ENCODE data around the gene FBXO28. TPM values are rescaled to one million over a fixed set of nuclear protein-coding genes. Genes with fewer than 3 reads are reported as not detected.

FBXO28 gene
- total and polyA plus RNA-seq, 2 donors (not counting 1 experiment from before 2014, with no cell fraction given) = 25.3 to 34.3 TPM

GRCh38 chr1:224089583-224089982, 24.3 kb upstream of the FBXO28 start:
- TF ChIP-seq CTCF (conservative IDR thresholded peaks at IDR 0.05 in 1 of 2, IDR thresholded peaks at IDR 0.05 in 1 of 2; ENCODE audit: low read depth in 1 of 2, low read length in 2 of 2) (no peak), EZH2 (IDR thresholded peaks at IDR 0.05; ENCODE audit: low read length, missing control alignments) (no peak)
- Histone ChIP-seq H4K20me1 (ENCODE audit: control insufficient read depth, extremely low read depth, insufficient read depth, low read length) (no peaks in the 10 kb centered on the region), H3K9ac (ENCODE audit: insufficient read depth, low read length) (no peak overlapping the region)

DNA sequence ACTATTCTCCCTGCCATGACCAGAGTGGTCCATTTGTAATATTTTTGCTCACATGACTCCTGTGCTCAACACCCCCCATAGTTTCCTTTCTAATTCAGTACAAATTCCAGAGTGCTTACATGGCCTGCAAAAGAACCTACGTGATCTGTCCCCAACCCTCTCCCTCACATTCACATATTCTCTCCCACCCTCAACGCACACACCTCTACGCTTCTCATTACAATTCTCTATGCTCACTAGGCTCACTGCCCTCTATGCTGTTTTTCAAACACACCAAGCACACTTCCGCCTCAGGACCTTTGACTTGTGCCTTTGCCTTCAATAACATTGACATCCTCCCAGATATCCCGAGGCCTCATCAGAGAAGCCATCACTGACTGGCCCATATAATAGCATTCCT, 23.8 kb upstream of the FBXO28 start:
- Histone ChIP-seq H3K36me3 (ENCODE audit: control insufficient read depth, insufficient read depth, low read length) (no peaks in the 10 kb centered on the region), H3K79me2 (ENCODE audit: control insufficient read depth, insufficient read depth, low read length) (no peaks in the 10 kb centered on the region), H3K4me1 (ENCODE audit: control insufficient read depth, extremely low read depth, insufficient read depth, low read length) (no peaks in the 10 kb centered on the region), H4K20me1 (ENCODE audit: control insufficient read depth, extremely low read depth, insufficient read depth, low read length) (no peaks in the 10 kb centered on the region), H3K9me3 (ENCODE audit: control insufficient read depth, insufficient read depth, low read depth, low read length) (no peaks in the 10 kb centered on the region), H2AFZ (ENCODE audit: low read length) (no peak overlapping the region), H3K4me3 (replicated peaks in 1 of 4; ENCODE audit: control extremely low read depth in 1 of 4, insufficient read depth in 1 of 4, low read depth in 3 of 4, low read length in 4 of 4) (no peak overlapping the region), H3K4me2 (ENCODE audit: extremely low read depth, insufficient read depth, low read length) (no peak overlapping the region), H3K27ac (ENCODE audit: insufficient read depth, low read length) (no peak overlapping the region), H3K9ac (ENCODE audit: insufficient read depth, low read length) (no peak overlapping the region), H3K27me3 (ENCODE audit: control insufficient read depth, insufficient read depth, low read length) (peaks cover 2% of the 10 kb centered on the region)
- no peak for TF ChIP-seq CTCF (conservative IDR thresholded peaks at IDR 0.05 in 1 of 2, IDR thresholded peaks at IDR 0.05 in 1 of 2; ENCODE audit: low read depth in 1 of 2, low read length in 2 of 2)
- TF ChIP-seq EZH2 (IDR thresholded peaks at IDR 0.05; ENCODE audit: low read length, missing control alignments) = no peak
- DNase-seq (ENCODE audit: low read depth in 2 of 2) = no peak

More at GRCh38 chr1:224089583-224089982, 24.3 kb upstream of the FBXO28 start:
- Histone ChIP-seq H3K4me2 (ENCODE audit: extremely low read depth, insufficient read depth, low read length) (no peak overlapping the region), H3K4me3 (replicated peaks in 1 of 4; ENCODE audit: control extremely low read depth in 1 of 4, insufficient read depth in 1 of 4, low read depth in 3 of 4, low read length in 4 of 4) (no peak overlapping the region), H3K27ac (ENCODE audit: insufficient read depth, low read length) (no peak overlapping the region), H3K79me2 (ENCODE audit: control insufficient read depth, insufficient read depth, low read length) (no peaks in the 10 kb centered on the region), H2AFZ (ENCODE audit: low read length) (no peak overlapping the region), H3K36me3 (ENCODE audit: control insufficient read depth, insufficient read depth, low read length) (no peaks in the 10 kb centered on the region), H3K9me3 (ENCODE audit: control insufficient read depth, insufficient read depth, low read depth, low read length) (no peaks in the 10 kb centered on the region), H3K4me1 (ENCODE audit: control insufficient read depth, extremely low read depth, insufficient read depth, low read length) (no peaks in the 10 kb centered on the region), H3K27me3 (ENCODE audit: control insufficient read depth, insufficient read depth, low read length) (peaks cover 2% of the 10 kb centered on the region)
- no peak for DNase-seq (ENCODE audit: low read depth in 2 of 2)

DNA sequence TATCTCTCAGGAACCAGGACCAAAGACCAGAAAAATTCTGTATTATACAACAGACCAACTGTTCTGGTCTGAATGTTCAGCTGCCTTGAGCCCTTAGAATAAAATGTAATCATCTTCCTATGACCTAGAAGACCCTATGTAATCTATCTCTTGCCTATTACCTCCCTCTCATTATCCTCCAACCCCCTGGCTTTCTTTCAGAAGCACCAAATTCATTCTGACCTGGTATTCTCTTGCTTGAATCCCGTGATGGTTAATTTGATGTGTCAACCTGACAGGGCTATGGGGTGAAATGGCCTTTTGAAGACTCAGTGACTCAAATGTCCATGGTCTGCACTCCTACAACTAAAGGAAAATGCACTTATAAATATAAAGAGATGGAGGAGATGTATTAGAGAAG, 21.8 kb upstream of the FBXO28 start:
- Histone ChIP-seq H4K20me1 (ENCODE audit: control insufficient read depth, extremely low read depth, insufficient read depth, low read length) (no peaks in the 10 kb centered on the region), H3K79me2 (ENCODE audit: control insufficient read depth, insufficient read depth, low read length) (no peaks in the 10 kb centered on the region), H3K4me3 (replicated peaks in 1 of 4; ENCODE audit: control extremely low read depth in 1 of 4, insufficient read depth in 1 of 4, low read depth in 3 of 4, low read length in 4 of 4) (no peak overlapping the region), H3K9ac (ENCODE audit: insufficient read depth, low read length) (no peak overlapping the region), H3K27ac (ENCODE audit: insufficient read depth, low read length) (no peak overlapping the region), H2AFZ (ENCODE audit: low read length) (no peak overlapping the region), H3K4me2 (ENCODE audit: extremely low read depth, insufficient read depth, low read length) (no peak overlapping the region), H3K4me1 (ENCODE audit: control insufficient read depth, extremely low read depth, insufficient read depth, low read length) (no peaks in the 10 kb centered on the region), H3K27me3 (ENCODE audit: control insufficient read depth, insufficient read depth, low read length) (peaks cover 2% of the 10 kb centered on the region), H3K36me3 (ENCODE audit: control insufficient read depth, insufficient read depth, low read length) (no peaks in the 10 kb centered on the region), H3K9me3 (ENCODE audit: control insufficient read depth, insufficient read depth, low read depth, low read length) (no peaks in the 10 kb centered on the region)
- no peak for TF ChIP-seq CTCF (conservative IDR thresholded peaks at IDR 0.05 in 1 of 2, IDR thresholded peaks at IDR 0.05 in 1 of 2; ENCODE audit: low read depth in 1 of 2, low read length in 2 of 2)
- TF ChIP-seq EZH2 (IDR thresholded peaks at IDR 0.05; ENCODE audit: low read length, missing control alignments) = no peak
- no peak for DNase-seq (ENCODE audit: low read depth in 2 of 2)
